Neuronal stem cell (in vitro differentiated cells): ENCODE data around the gene CCDC102B.

ENCODE experiments used
- DNase-seq: peaks from one replicate; pipeline ENCODE4 v3.0.0-alpha.2; 2013; ENCODE audit warnings: low spot score
- H2AFZ ChIP-seq: one replicate; pipeline ENCODE4 v1.6.1; 2013; ENCODE audit warnings: mild to moderate bottlenecking, low read length, inconsistent platforms
- H2AK5ac ChIP-seq: 2 replicates; pipeline ENCODE4 v1.6.1; 2013; ENCODE audit warnings: low read depth, mild to moderate bottlenecking, inconsistent platforms, low read length, moderate library complexity, mixed read lengths
- H2BK120ac ChIP-seq: 2 replicates; pipeline ENCODE4 v1.6.1; 2013; ENCODE audit warnings: low read depth, mild to moderate bottlenecking, inconsistent platforms, low read length, moderate library complexity, mixed read lengths
- H2BK12ac ChIP-seq: one replicate; pipeline ENCODE4 v1.6.1; 2013; ENCODE audit warnings: low read length, inconsistent platforms
- H2BK15ac ChIP-seq: 2 replicates; pipeline ENCODE4 v1.6.1; 2013; ENCODE audit warnings: mild to moderate bottlenecking, low read length, inconsistent platforms, mixed read lengths
- H2BK5ac ChIP-seq: one replicate; pipeline ENCODE4 v1.6.1; 2013; ENCODE audit warnings: inconsistent platforms, mild to moderate bottlenecking, low read length, moderate library complexity
- H3K14ac ChIP-seq: one replicate; pipeline ENCODE4 v1.6.1; 2013; ENCODE audit warnings: low read length, inconsistent platforms
- H3K18ac ChIP-seq: 2 replicates; pipeline ENCODE4 v1.6.1; 2013; ENCODE audit warnings: low read length, inconsistent platforms
- H3K23ac ChIP-seq: 2 replicates; pipeline ENCODE4 v1.6.1; 2013; ENCODE audit warnings: low read depth, mild to moderate bottlenecking, mixed read lengths, low read length, inconsistent platforms; ENCODE audit not compliant: poor library complexity
- H3K27ac ChIP-seq: replicated peaks from 3 replicates; pipeline ENCODE4 v1.5.1; 2013; ENCODE audit warnings: low read length, inconsistent platforms
- H3K27me3 ChIP-seq, 3 experiments: 2 replicates each; pipeline ENCODE4 v1.6.1; 2013; ENCODE audit warnings: low read length in 3 of 3, mild to moderate bottlenecking in 2 of 3, inconsistent platforms in 1 of 3, low read depth in 1 of 3, mixed read lengths in 1 of 3, moderate library complexity in 1 of 3; ENCODE audit not compliant: control insufficient read depth in 3 of 3, insufficient read depth in 3 of 3
- H3K36me3 ChIP-seq, 2 donors: replicated peaks in 1 of 2; 2 replicates each; pipeline ENCODE4 v1.6.1; 2013; ENCODE audit warnings: low read length in 2 of 2; ENCODE audit not compliant: control insufficient read depth in 2 of 2, insufficient read depth in 2 of 2
- H3K4ac ChIP-seq: 2 replicates; pipeline ENCODE4 v1.6.1; 2013; ENCODE audit warnings: inconsistent platforms, mild to moderate bottlenecking, low read length, moderate library complexity
- H3K4me1 ChIP-seq, 2 donors: 1 replicate in 1 of 2; 2 replicates in 1 of 2; pipeline ENCODE4 v1.6.1; 2013; ENCODE audit warnings: low read length in 2 of 2, low read depth in 1 of 2; ENCODE audit not compliant: control insufficient read depth in 2 of 2, insufficient read depth in 1 of 2
- H3K4me2 ChIP-seq: one replicate; pipeline ENCODE4 v1.6.1; 2013; ENCODE audit warnings: mild to moderate bottlenecking, low read length, inconsistent platforms; ENCODE audit not compliant: insufficient read depth, poor library complexity, severe bottlenecking
- H3K4me3 ChIP-seq, 2 donors: 2 replicates each; pipeline ENCODE4 v1.5.1; 2013; ENCODE audit warnings: low read length in 2 of 2, mild to moderate bottlenecking in 2 of 2, inconsistent platforms in 1 of 2, moderate library complexity in 1 of 2
- H3K79me1 ChIP-seq: one replicate; pipeline ENCODE4 v1.6.1; 2013; ENCODE audit warnings: low read depth, mild to moderate bottlenecking, inconsistent platforms, low read length, moderate library complexity
- H3K9ac ChIP-seq: one replicate; pipeline ENCODE4 v1.6.1; 2013; ENCODE audit warnings: mild to moderate bottlenecking, low read depth, low read length, inconsistent platforms; ENCODE audit not compliant: poor library complexity
- H3K9me3 ChIP-seq, 2 donors: replicated peaks in 1 of 2; 2 replicates each; pipeline versions ENCODE3 to v1.6.1; 2013; ENCODE audit warnings: low read length in 2 of 2, mild to moderate bottlenecking in 2 of 2, inconsistent platforms in 1 of 2, low read depth in 1 of 2, mixed read lengths in 1 of 2, moderate library complexity in 1 of 2; ENCODE audit not compliant: control insufficient read depth in 2 of 2, insufficient read depth in 1 of 2
- H4K8ac ChIP-seq: one replicate; pipeline ENCODE4 v1.6.1; 2013; ENCODE audit warnings: low read depth, mild to moderate bottlenecking, inconsistent platforms, low read length, moderate library complexity
- H4K91ac ChIP-seq: one replicate; pipeline ENCODE4 v1.6.1; 2013; ENCODE audit warnings: low read length, low read depth, mild to moderate bottlenecking, inconsistent platforms; ENCODE audit not compliant: poor library complexity
- WGBS, 2 donors: extraction: QIAGEN DNeasy Blood & Tissue Kit; methylation state at CpG; one replicate each; pipeline ENCODE4 v1.1.7; 2013; ENCODE audit warnings: missing lambda C conversion rate in 2 of 2, mixed read lengths in 1 of 2; ENCODE audit not compliant: insufficient read length in 2 of 2, insufficient replicate concordance in 1 of 2; ENCODE audit errors: extremely low coverage in 2 of 2; 5-methylcytosine and 5-hydroxymethylcytosine counted together

CCDC102B gene

DNA sequence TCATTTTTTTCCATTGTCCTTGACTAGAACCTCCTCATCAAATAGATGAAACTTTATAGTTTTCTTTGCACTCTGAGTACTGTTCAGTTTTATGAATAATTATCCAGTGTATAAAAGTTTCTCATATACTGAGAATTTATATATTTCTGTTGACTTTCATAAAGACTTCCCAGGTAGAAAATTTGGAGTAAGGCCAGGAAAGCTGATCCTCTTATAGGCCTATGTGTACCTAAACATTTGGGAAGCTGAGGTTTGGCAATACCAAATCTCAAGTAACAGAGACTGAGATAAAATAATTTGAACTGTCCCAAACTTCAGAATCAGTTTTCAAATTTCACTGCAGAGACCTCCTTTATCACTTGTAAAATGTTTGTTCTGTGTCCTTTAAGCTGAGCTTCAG lies 43.4 kb downstream of the CCDC102B start:
- peaks cover 0 to 8% of the 10 kb centered on the region in 2 donors for H3K4me1 ChIP-seq
- H3K36me3 ChIP-seq: no peaks in the 10 kb centered on the region
- H2BK120ac ChIP-seq: no peak overlapping the region
- H2AK5ac ChIP-seq: no peak overlapping the region
- H3K14ac ChIP-seq: no peak overlapping the region
- H3K27me3 ChIP-seq: no peaks in the 10 kb centered on the region
- no peak overlapping the region for H3K27ac ChIP-seq
- H3K79me1 ChIP-seq: no peaks in the 10 kb centered on the region
- H3K9me3 ChIP-seq: no peaks in the 10 kb centered on the region
- no peak overlapping the region for H3K23ac ChIP-seq
- no peak for DNase-seq
- H3K4me3 ChIP-seq: no peak overlapping the region
- no peak overlapping the region for H2BK15ac ChIP-seq
- H2AFZ ChIP-seq: peak overlapping the region; percentile 76
- no peak overlapping the region for H3K4me2 ChIP-seq
- no peak overlapping the region for H2BK5ac ChIP-seq
- no peak overlapping the region for H3K18ac ChIP-seq
- no peak overlapping the region for H3K4ac ChIP-seq
- H4K8ac ChIP-seq: no peak overlapping the region
- no peak overlapping the region for H4K91ac ChIP-seq
- H3K9ac ChIP-seq: no peak overlapping the region
- no peak overlapping the region for H2BK12ac ChIP-seq

GRCh38 chr18:68842951-68843350 lies 45.1 kb downstream of the CCDC102B start:
- WGBS, 2 donors: no CpG with 5 or more reads among the region's 2 CpGs
- H4K91ac ChIP-seq: no peak overlapping the region
- no peak overlapping the region for H3K4me3 ChIP-seq
- no peak overlapping the region for H3K9ac ChIP-seq
- H2BK120ac ChIP-seq: no peak overlapping the region
- H3K4me1 ChIP-seq: peaks cover 0 to 8% of the 10 kb centered on the region in 2 donors
- H3K4me2 ChIP-seq: no peak overlapping the region
- no peaks in the 10 kb centered on the region for H3K36me3 ChIP-seq
- H3K4ac ChIP-seq: no peak overlapping the region
- H2BK12ac ChIP-seq: no peak overlapping the region
- H3K27me3 ChIP-seq: no peaks in the 10 kb centered on the region
- no peaks in the 10 kb centered on the region for H3K9me3 ChIP-seq
- H3K23ac ChIP-seq: no peak overlapping the region
- no peak overlapping the region for H2BK5ac ChIP-seq
- H2BK15ac ChIP-seq: no peak overlapping the region
- no peak for DNase-seq
- H2AFZ ChIP-seq: no peak overlapping the region
- H3K14ac ChIP-seq: no peak overlapping the region
- H3K27ac ChIP-seq: no peak overlapping the region
- H3K18ac ChIP-seq: no peak overlapping the region
- H2AK5ac ChIP-seq: no peak overlapping the region
- H4K8ac ChIP-seq: no peak overlapping the region
- no peaks in the 10 kb centered on the region for H3K79me1 ChIP-seq

GRCh38 chr18:68843473-68844089 lies 45.7 kb downstream of the CCDC102B start:
- Histone ChIP-seq H3K27ac (no peak overlapping the region), H2BK120ac (no peak overlapping the region), H4K91ac (no peak overlapping the region), H3K27me3 (no peaks in the 10 kb centered on the region), H3K4ac (no peak overlapping the region), H2AFZ (no peak overlapping the region), H3K4me2 (no peak overlapping the region), H2AK5ac (no peak overlapping the region), H2BK12ac (no peak overlapping the region), H3K36me3 (no peaks in the 10 kb centered on the region), H4K8ac (no peak overlapping the region), H3K4me3 (no peak overlapping the region), H3K23ac (no peak overlapping the region), H3K14ac (no peak overlapping the region), H3K4me1 (peaks cover 0 to 8% of the 10 kb centered on the region in 2 donors), H2BK15ac (no peak overlapping the region), H3K79me1 (no peaks in the 10 kb centered on the region), H2BK5ac (no peak overlapping the region), H3K18ac (no peak overlapping the region), H3K9ac (no peak overlapping the region), H3K9me3 (no peaks in the 10 kb centered on the region)
- no CpG with 5 or more reads among the region's 2 CpGs for WGBS, 2 donors
- no peak for DNase-seq

- Histone ChIP-seq H3K9ac (no peak overlapping the region), H4K91ac (no peak overlapping the region), H3K14ac (no peak overlapping the region), H2AK5ac (no peak overlapping the region), H2BK12ac (no peak overlapping the region), H3K9me3 (no peaks in the 10 kb centered on the region), H3K36me3 (no peaks in the 10 kb centered on the region), H3K4me1 (no peaks in the 10 kb centered on the region), H3K4ac (no peak overlapping the region), H2BK120ac (no peak overlapping the region), H2AFZ (no peak overlapping the region), H3K4me3 (no peak overlapping the region), H3K27me3 (no peaks in the 10 kb centered on the region), H4K8ac (no peak overlapping the region), H3K23ac (no peak overlapping the region), H3K4me2 (no peak overlapping the region), H2BK5ac (no peak overlapping the region), H2BK15ac (no peak overlapping the region), H3K79me1 (no peaks in the 10 kb centered on the region), H3K27ac (no peak overlapping the region), H3K18ac (no peak overlapping the region)
- no CpG with 5 or more reads among the region's 3 CpGs for WGBS, 2 donors
- DNase-seq: no peak
Observed at GRCh38 chr18:68847219-68847837, 49.4 kb downstream of the CCDC102B start.
